NCI-H748 (cell line): ENCODE results near the gene CD8A.
"Not testable (repeated sequence)": the region's sequence is repeated elsewhere in the genome, so short reads cannot be mapped to it uniquely, and the experiment has no call there.

Experiments used
- DNase-seq: peaks from one replicate; lab custom pipeline; 2025; ENCODE audit not compliant: unreplicated experiment; lab: John Stamatoyannopoulos, UW

Gene CD8A

GRCh38 chr2:86741889-86742498, 48.7 kb downstream of the CD8A start:
- not testable (repeated sequence) for DNase-seq

- not testable (repeated sequence) for DNase-seq
These were observed 50.8 kb downstream of the CD8A start for GRCh38 chr2:86739889-86740288.

DNA sequence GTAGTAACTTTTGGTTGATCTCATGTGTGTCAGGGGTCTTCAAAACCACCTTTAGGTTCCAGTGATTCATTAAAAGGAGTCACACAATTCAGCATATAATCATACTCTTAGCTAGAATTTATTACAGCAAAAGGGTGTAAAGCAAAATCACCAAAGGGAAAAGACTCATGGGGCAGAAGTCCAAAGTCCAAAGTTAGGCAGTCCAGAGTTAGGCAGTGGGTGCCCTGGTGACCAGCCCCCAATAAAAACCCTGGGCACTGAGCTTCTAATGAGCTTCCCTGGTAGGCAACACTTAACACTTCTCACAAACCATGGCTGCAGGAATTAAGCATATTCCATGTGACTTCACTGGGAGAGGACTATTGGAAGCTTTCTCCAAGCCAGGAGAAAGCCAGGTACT, 51.2 kb downstream of the CD8A start:
- not testable (repeated sequence) for DNase-seq

DNA sequence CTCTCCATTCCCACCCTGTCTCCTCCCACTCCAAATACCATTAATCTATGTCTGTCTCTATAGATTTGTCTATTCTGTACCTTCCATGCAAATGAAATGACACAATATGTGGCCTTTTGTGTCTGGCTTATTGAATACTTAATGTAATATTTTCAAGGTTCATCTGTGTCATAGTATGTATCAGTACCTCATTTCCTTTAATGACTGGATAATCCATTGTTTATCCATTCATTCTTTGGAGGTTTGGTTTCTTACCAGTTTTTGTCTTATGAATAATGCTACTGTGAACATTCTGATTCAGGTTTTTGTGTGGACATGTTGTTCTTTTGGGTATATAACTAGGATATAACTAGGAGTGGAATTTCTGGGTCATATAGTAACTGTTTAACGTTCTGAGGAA, 55.8 kb downstream of the CD8A start:
- not testable (repeated sequence) for DNase-seq
